H9 (cell line): ENCODE measurements around the gene ANKRD16. TPM values are rescaled to one million over a fixed set of nuclear protein-coding genes. Genes with fewer than 3 reads are reported as not detected.

Source experiments
- DNase-seq: peaks from one replicate; pipeline ENCODE4 v3.0.0-alpha.2; 2017
- H2AFZ ChIP-seq: one replicate; pipeline ENCODE4 v1.6.1; 2013; ENCODE audit warnings: mild to moderate bottlenecking, low read length, control low read depth, moderate library complexity
- H2AK5ac ChIP-seq: 2 replicates; pipeline ENCODE4 v1.6.1; 2013; ENCODE audit warnings: low read length, control low read depth, mixed read lengths; ENCODE audit not compliant: insufficient read length
- H2BK120ac ChIP-seq: one replicate; pipeline ENCODE4 v1.6.1; 2013; ENCODE audit warnings: low read depth, mild to moderate bottlenecking, low read length, control low read depth, inconsistent platforms; ENCODE audit not compliant: poor library complexity, severe bottlenecking
- H2BK12ac ChIP-seq: 2 replicates; pipeline ENCODE4 v1.6.1; 2013; ENCODE audit warnings: low read length, control low read depth, mixed read lengths, low read depth; ENCODE audit not compliant: insufficient read length
- H2BK15ac ChIP-seq: 2 replicates; pipeline ENCODE4 v1.6.1; 2013; ENCODE audit warnings: low read depth, low read length, control low read depth
- H2BK20ac ChIP-seq: one replicate; pipeline ENCODE4 v1.6.1; 2013; ENCODE audit warnings: low read depth, mild to moderate bottlenecking, low read length, control low read depth, inconsistent platforms; ENCODE audit not compliant: poor library complexity, severe bottlenecking
- H2BK5ac ChIP-seq: 2 replicates; pipeline ENCODE4 v1.6.1; 2013; ENCODE audit warnings: low read length, control low read depth, mixed read lengths; ENCODE audit not compliant: insufficient read length
- H3K14ac ChIP-seq: 2 replicates; pipeline ENCODE4 v1.6.1; 2013; ENCODE audit warnings: low read length, control low read depth; ENCODE audit not compliant: insufficient read depth
- H3K18ac ChIP-seq: 2 replicates; pipeline ENCODE4 v1.6.1; 2013; ENCODE audit warnings: low read depth, mild to moderate bottlenecking, mixed read lengths, low read length, control low read depth; ENCODE audit not compliant: insufficient read length
- H3K23ac ChIP-seq: 2 replicates; pipeline ENCODE4 v1.6.1; 2013; ENCODE audit warnings: low read length, control low read depth, mixed read lengths, low read depth; ENCODE audit not compliant: insufficient read length
- H3K23me2 ChIP-seq: 2 replicates; pipeline ENCODE4 v1.6.1; 2013; ENCODE audit warnings: low read depth, mild to moderate bottlenecking, mixed read lengths, low read length, control low read depth; ENCODE audit not compliant: insufficient read length, poor library complexity, severe bottlenecking
- H3K27ac ChIP-seq: 2 replicates; pipeline ENCODE4 v1.5.1; 2013; ENCODE audit warnings: low read length, control low read depth, mixed read lengths, low read depth; ENCODE audit not compliant: insufficient read length
- H3K27me3 ChIP-seq: 2 replicates; pipeline ENCODE4 v1.6.1; 2013; ENCODE audit warnings: low read length, control low read depth, inconsistent platforms; ENCODE audit not compliant: insufficient read depth
- H3K4ac ChIP-seq: 2 replicates; pipeline ENCODE4 v1.6.1; 2013; ENCODE audit warnings: low read depth, mild to moderate bottlenecking, control low read depth, inconsistent platforms, low read length, moderate library complexity
- H3K4me1 ChIP-seq: 2 replicates; pipeline ENCODE4 v1.6.1; 2013; ENCODE audit warnings: low read length, control low read depth, inconsistent platforms; ENCODE audit not compliant: insufficient read depth
- H3K4me2 ChIP-seq: 2 replicates; pipeline ENCODE4 v1.6.1; 2013; ENCODE audit warnings: low read length, control low read depth, mixed read lengths; ENCODE audit not compliant: insufficient read length, insufficient read depth
- H3K56ac ChIP-seq: 2 replicates; pipeline ENCODE4 v1.6.1; 2013; ENCODE audit warnings: low read depth, mild to moderate bottlenecking, mixed read lengths, low read length, control low read depth; ENCODE audit not compliant: insufficient read length
- H3K79me1 ChIP-seq: 2 replicates; pipeline ENCODE4 v1.6.1; 2013; ENCODE audit warnings: low read depth, mild to moderate bottlenecking, moderate library complexity, low read length, control low read depth, inconsistent platforms; ENCODE audit not compliant: insufficient read depth, poor library complexity, severe bottlenecking
- H3K79me2 ChIP-seq: 2 replicates; pipeline ENCODE4 v1.6.1; 2013; ENCODE audit warnings: low read length, control low read depth, inconsistent platforms; ENCODE audit not compliant: insufficient read depth
- H3K9ac ChIP-seq: 2 replicates; pipeline ENCODE4 v1.6.1; 2013; ENCODE audit warnings: low read length, control low read depth, mixed read lengths; ENCODE audit not compliant: insufficient read length; ENCODE audit errors: extremely low read depth
- H3K9me3 ChIP-seq: one replicate; pipeline ENCODE4 v1.6.1; 2013; ENCODE audit warnings: low read depth, low read length, inconsistent platforms; ENCODE audit not compliant: control insufficient read depth
- H3T11ph ChIP-seq: one replicate; pipeline ENCODE4 v1.6.1; 2013; ENCODE audit warnings: mild to moderate bottlenecking, low read length, control low read depth, inconsistent platforms
- H4K20me1 ChIP-seq: one replicate; pipeline ENCODE4 v1.6.1; 2013; ENCODE audit not compliant: control insufficient read depth, insufficient read length, insufficient read depth
- H4K5ac ChIP-seq: 2 replicates; pipeline ENCODE4 v1.6.1; 2013; ENCODE audit warnings: low read depth, mild to moderate bottlenecking, mixed read lengths, low read length, control low read depth; ENCODE audit not compliant: insufficient read length
- H4K8ac ChIP-seq: replicated peaks from 2 replicates; pipeline ENCODE4 v1.6.1; 2013; ENCODE audit warnings: low read length, control low read depth, mixed read lengths, low read depth; ENCODE audit not compliant: insufficient read length
- H4K91ac ChIP-seq: 2 replicates; pipeline ENCODE4 v1.6.1; 2013; ENCODE audit warnings: low read depth, mild to moderate bottlenecking, moderate library complexity, mixed read lengths, low read length, control low read depth; ENCODE audit not compliant: insufficient read length
- H3K27ac Mint-ChIP-seq, 3 experiments: 2 replicates in 2 of 3; 3 replicates in 1 of 3; pipeline ENCODE4 v1.8.0; 2020 to 2021; ENCODE audit warnings: mixed read lengths in 3 of 3, mild to moderate bottlenecking in 1 of 3, moderate library complexity in 1 of 3
- H3K27me3 Mint-ChIP-seq: 2 replicates; pipeline ENCODE4 v1.8.0; 2021; ENCODE audit warnings: low read depth, mild to moderate bottlenecking, moderate library complexity, mixed read lengths
- H3K36me3 Mint-ChIP-seq, 3 experiments: 2 replicates in 2 of 3; 3 replicates in 1 of 3; pipeline ENCODE4 v1.8.0; 2020 to 2021; ENCODE audit warnings: low read depth in 3 of 3, mixed read lengths in 3 of 3; ENCODE audit not compliant: insufficient read depth in 1 of 3
- H3K4me1 Mint-ChIP-seq, 2 experiments: 2 replicates each; pipeline ENCODE4 v1.8.0; 2020; ENCODE audit warnings: mixed read lengths in 2 of 2
- H3K4me3 Mint-ChIP-seq, 2 experiments: 2 replicates in 1 of 2; 3 replicates in 1 of 2; pipeline ENCODE4 v1.8.0; 2020 to 2021; ENCODE audit warnings: mild to moderate bottlenecking in 2 of 2, mixed read lengths in 2 of 2, moderate library complexity in 1 of 2
- H3K9me3 Mint-ChIP-seq, 2 experiments: 2 replicates in 1 of 2; 3 replicates in 1 of 2; pipeline ENCODE4 v1.8.0; 2020; ENCODE audit warnings: mild to moderate bottlenecking in 2 of 2, mixed read lengths in 2 of 2, moderate library complexity in 1 of 2
- CTCF ChIP-seq: fragments of 200-600 bp; sonication (generic); conservative IDR thresholded peaks from 3 replicates; pipeline ENCODE4 v1.8.0; 2021; ENCODE audit warnings: antibody characterized with exemption, mild to moderate bottlenecking
- WGBS: extraction: QIAGEN DNeasy Blood & Tissue Kit; methylation state at CpG from one replicate; pipeline ENCODE4 v1.1.7; 2013; ENCODE audit warnings: missing lambda C conversion rate, low lambda C conversion rate, mixed read lengths; ENCODE audit not compliant: insufficient read length; ENCODE audit errors: extremely low coverage; 5-methylcytosine and 5-hydroxymethylcytosine counted together
- total RNA-seq: library from RNA; stranded (reverse); gene quantifications from 2 replicates; pipeline ENCODE4 v1.2.1, GENCODE V29; 2021

ANKRD16 gene
- total RNA-seq, 1 experiment from 2014 or later, result 11.4 TPM

- Histone ChIP-seq H4K20me1 (no peaks in the 10 kb centered on the region), H2BK12ac (no peak overlapping the region), H3K27ac (no peak overlapping the region), H2AFZ (no peak overlapping the region), H3K4me2 (no peak overlapping the region), H3K9me3 (no peaks in the 10 kb centered on the region), H2BK5ac (no peak overlapping the region), H3K56ac (no peak overlapping the region), H3K14ac (no peak overlapping the region), H3K9ac (no peak overlapping the region), H2BK15ac (no peak overlapping the region), H3K79me1 (no peaks in the 10 kb centered on the region), H4K91ac (no peak overlapping the region), H4K8ac (no peak overlapping the region), H2BK120ac (no peak overlapping the region), H4K5ac (no peak overlapping the region), H3K4me1 (no peaks in the 10 kb centered on the region), H3K18ac (no peak overlapping the region), H3K79me2 (no peaks in the 10 kb centered on the region), H3T11ph (no peak overlapping the region), H3K23me2 (no peaks in the 10 kb centered on the region), H3K27me3 (no peaks in the 10 kb centered on the region), H2AK5ac (no peak overlapping the region), H3K4ac (no peak overlapping the region), H3K23ac (no peak overlapping the region), H2BK20ac (no peak overlapping the region)
- DNase-seq, result no peak
- no CpG with 5 or more reads among the region's 8 CpGs for WGBS
- H3K9me3 Mint-ChIP-seq, result no peaks in the 10 kb centered on the region
- peak overlapping the region in 1 of 3 experiments; percentile 57; a peak in 1 of 7 replicates for H3K27ac Mint-ChIP-seq
- peaks cover 0 to 3% of the 10 kb centered on the region in 2 experiments; a peak in 1 of 4 replicates for H3K4me1 Mint-ChIP-seq
- H3K4me3 Mint-ChIP-seq, result no peak overlapping the region
- no peak for TF ChIP-seq CTCF
- no peaks in the 10 kb centered on the region for H3K36me3 Mint-ChIP-seq
- peaks cover 2% of the 10 kb centered on the region; the same call in 1 of the 2 replicates for H3K27me3 Mint-ChIP-seq
Observed at GRCh38 chr10:5831446-5831782, 58.3 kb downstream of the ANKRD16 start.
